GM12878 (cell line): ENCODE data around the gene SERPINE1. TPM values are rescaled to one million over a fixed set of nuclear protein-coding genes. Genes with fewer than 3 reads are reported as not detected.
A peak's percentile ranks its signal among the peaks of the same experiment; 100 is the strongest.

ENCODE experiments used
- ATAC-seq: fragments of 200-7000 bp; cut with Tn5 transposase; 3 replicates; pipeline ENCODE4 v1.9.1; 2020; ENCODE audit warnings: mild to moderate bottlenecking, moderate library complexity
- BruUV-seq: library from RNA; stranded (reverse); fragments of 400-500 nt; replicated peaks from 2 replicates; lab custom pipeline; 2021; lab: Mats Ljungman, UMichigan
- CTCF ChIA-PET: fragments of 300-600 bp; sonication (Branson Sonifier 250); formaldehyde crosslinking; extraction: SDS; loops from one replicate; lab custom pipeline; 2021; ENCODE audit warnings: inconsistent platforms; lab: Yijun Ruan, JAX
- POLR2A ChIA-PET: fragments of 350-600 bp; formaldehyde crosslinking; extraction: SDS; loops from one replicate; lab custom pipeline; 2021; ENCODE audit warnings: inconsistent platforms; lab: Charles Lee
- RAD21 ChIA-PET: fragments of 300-600 bp; sonication (Branson Sonifier 250); formaldehyde crosslinking; loops from one replicate; lab custom pipeline; 2023; ENCODE audit warnings: antibody characterized with exemption; ENCODE audit not compliant: unreplicated experiment; lab: Charles Lee
- SMC1A ChIA-PET: fragments of 300-600 bp; sonication (Branson Sonifier 250); formaldehyde crosslinking; loops from one replicate; lab custom pipeline; 2023; ENCODE audit not compliant: unreplicated experiment, uncharacterized antibody; lab: Charles Lee
- DNase-seq: peaks from one replicate; pipeline ENCODE4 v3.0.0-alpha.2; 2011; ENCODE audit warnings: low read depth, low spot score
- FAIRE-seq: peaks from 3 replicates; lab custom pipeline; 2011; peaks lifted over from hg19 to GRCh38; lab: Jason Lieb, UNC
- H2AFZ ChIP-seq: 2 replicates; pipeline ENCODE4 v1.6.0; 2011; ENCODE audit warnings: low read depth, low read length, control low read depth; ENCODE audit not compliant: control insufficient read depth
- H3K27ac ChIP-seq: 2 replicates; pipeline ENCODE4 v1.5.1; 2011; ENCODE audit warnings: control low read depth; ENCODE audit not compliant: control insufficient read depth, insufficient read depth
- H3K27me3 ChIP-seq, 2 experiments: replicated peaks in 1 of 2; 2 replicates each; pipeline versions ENCODE4 v1.6.0 to v1.6.1; 2011; ENCODE audit warnings: low read length in 1 of 2; ENCODE audit not compliant: control insufficient read depth in 2 of 2, insufficient read depth in 2 of 2
- H3K36me3 ChIP-seq, 2 experiments: 2 replicates each; pipeline ENCODE4 v1.5.1; 2011; ENCODE audit warnings: low read length in 1 of 2; ENCODE audit not compliant: control insufficient read depth in 2 of 2, insufficient read depth in 2 of 2
- H3K4me1 ChIP-seq: 2 replicates; pipeline ENCODE4 v1.6.1; 2011; ENCODE audit warnings: mild to moderate bottlenecking, low read length, moderate library complexity, mixed read lengths; ENCODE audit not compliant: control insufficient read depth, insufficient read depth
- H3K4me2 ChIP-seq: 2 replicates; pipeline ENCODE4 v1.6.0; 2011; ENCODE audit warnings: control low read depth; ENCODE audit not compliant: control insufficient read depth, insufficient read depth
- H3K4me3 ChIP-seq: fragments of 200-600 bp; sonication (generic); 2 replicates; pipeline ENCODE4 v1.5.1; 2016
- H3K79me2 ChIP-seq: 2 replicates; pipeline ENCODE4 v1.6.0; 2011; ENCODE audit warnings: low read length; ENCODE audit not compliant: control insufficient read depth, insufficient read depth
- H3K9ac ChIP-seq: 2 replicates; pipeline ENCODE4 v1.8.0; 2011; ENCODE audit warnings: low read length, control low read depth, mixed read lengths; ENCODE audit not compliant: control insufficient read depth, insufficient read depth
- H3K9me3 ChIP-seq: replicated peaks from 3 replicates; pipeline ENCODE4 v1.5.1; 2011; ENCODE audit warnings: mild to moderate bottlenecking, low read length; ENCODE audit not compliant: control insufficient read depth, insufficient read depth
- H4K20me1 ChIP-seq: 2 replicates; pipeline ENCODE4 v1.6.0; 2011; ENCODE audit not compliant: control insufficient read depth, insufficient read depth
- ATF3 ChIP-seq: IDR thresholded peaks from 2 replicates; pipeline ENCODE4 v1.6.1; 2011; ENCODE audit warnings: low read depth, mild to moderate bottlenecking, low read length, moderate library complexity, borderline replicate concordance; ENCODE audit errors: extremely low read depth
- BCL11A ChIP-seq: IDR thresholded peaks from 2 replicates; pipeline ENCODE4 v1.6.1; 2011; ENCODE audit warnings: low read depth, low read length
- BMI1 ChIP-seq: fragments of 450-650 bp; IDR thresholded peaks from 2 replicates; pipeline ENCODE4 v1.6.1; 2016; ENCODE audit warnings: mild to moderate bottlenecking, moderate library complexity, borderline replicate concordance
- DPF2 ChIP-seq: fragments of 450-650 bp; IDR thresholded peaks from 2 replicates; pipeline ENCODE4 v1.6.1; 2017; ENCODE audit warnings: mild to moderate bottlenecking
- EED ChIP-seq: sonication (generic); IDR thresholded peaks from 2 replicates; pipeline ENCODE4 v1.6.1; 2016; ENCODE audit warnings: antibody characterized with exemption, low read depth
- IKZF1 ChIP-seq: fragments of 450-650 bp; conservative IDR thresholded peaks from 2 replicates; pipeline ENCODE4 v1.6.1; 2017; ENCODE audit warnings: antibody characterized with exemption, mild to moderate bottlenecking
- MYB ChIP-seq: fragments of 150-350 bp; IDR thresholded peaks from 2 replicates; pipeline ENCODE4 v1.6.1; 2014; ENCODE audit warnings: mild to moderate bottlenecking, low read depth, low read length, borderline replicate concordance
- MYC ChIP-seq: IDR thresholded peaks from 2 replicates; pipeline ENCODE4 v1.6.1; 2011; ENCODE audit warnings: mild to moderate bottlenecking, low read length, moderate library complexity, inconsistent platforms; ENCODE audit not compliant: insufficient read depth, insufficient replicate concordance, insufficient read length, severe bottlenecking
- NFXL1 ChIP-seq: fragments of 450-650 bp; IDR thresholded peaks from 2 replicates; pipeline ENCODE4 v1.6.1; 2017; ENCODE audit warnings: antibody characterized with exemption, mild to moderate bottlenecking, borderline replicate concordance
- NR2C2 ChIP-seq: IDR thresholded peaks from 2 replicates; pipeline ENCODE4 v1.6.1; 2011; ENCODE audit warnings: borderline replicate concordance, low read depth; ENCODE audit not compliant: control insufficient read depth, insufficient read length
- POLR2A ChIP-seq: IDR thresholded peaks from 2 replicates; pipeline ENCODE4 v1.6.1; 2011; ENCODE audit warnings: low read depth, mild to moderate bottlenecking, low read length
- SIX5 ChIP-seq: IDR thresholded peaks from 2 replicates; pipeline ENCODE4 v1.6.1; 2011; ENCODE audit warnings: mild to moderate bottlenecking, low read depth, low read length, moderate library complexity; ENCODE audit not compliant: severe bottlenecking
- WRNIP1 ChIP-seq: IDR thresholded peaks from 2 replicates; pipeline ENCODE4 v1.6.1; 2011; ENCODE audit warnings: low read depth, low read length, improper control_type of control experiment, borderline replicate concordance
- ZBED1 ChIP-seq: IDR thresholded peaks from 2 replicates; pipeline ENCODE4 v1.6.1; 2016; ENCODE audit warnings: borderline replicate concordance
- ZBTB33 ChIP-seq: fragments of 450-650 bp; IDR thresholded peaks from 2 replicates; pipeline ENCODE4 v1.6.1; 2017; ENCODE audit warnings: mild to moderate bottlenecking
- ZNF217 ChIP-seq: fragments of 450-650 bp; IDR thresholded peaks from 2 replicates; pipeline ENCODE4 v1.6.1; 2017; ENCODE audit warnings: antibody characterized with exemption, mild to moderate bottlenecking
- WGBS: methylation state at CpG from one replicate; pipeline ENCODE4 v1.1.6; 2016; ENCODE audit warnings: low lambda C conversion rate; ENCODE audit not compliant: insufficient replicate concordance, insufficient coverage; ENCODE audit errors: missing lambda C conversion rate; 5-methylcytosine and 5-hydroxymethylcytosine counted together
- in situ Hi-C: fragments of 300-500 bp; cut with MboI; formaldehyde crosslinking; loops from 9 replicates; pipeline ENCODE4 v1.14.3; 2018; ENCODE audit warnings: mixed read lengths
- intact Hi-C: fragments of 100-400 bp; cut with micrococcal nuclease; formaldehyde crosslinking; loops from one replicate; pipeline ENCODE4 v1.14.2; 2022; ENCODE audit not compliant: unreplicated experiment
- polyA plus RNA-seq, 11 experiments: library from polyadenylated mRNA; depleted of rRNA in 4 of 11; unstranded in 6 of 11; stranded (reverse) in 5 of 11; fragments of >200 nt; fragmentation: Nextera tagmentation in 4 of 11; fragmentation: Illumina TruSeq in 1 of 11; extraction: Ambion mirVana in 4 of 11; extraction: Trizol in 1 of 11; gene quantifications; 1 replicate in 1 of 11; 2 replicates in 10 of 11; pipeline versions ENCODE4 v1.2.1 to v1.2.3, GENCODE V29; 2011 to 2016; ENCODE audit warnings: inconsistent platforms in 2 of 11, missing spikeins in 2 of 11, low read depth in 1 of 11
- total RNA-seq, 4 experiments: library from RNA; depleted of rRNA in 3 of 4; stranded (reverse); fragments of >200 nt in 3 of 4; fragmentation: Illumina TruSeq in 1 of 4; extraction: Trizol in 1 of 4; gene quantifications; 2 replicates each; pipeline versions ENCODE4 v1.2.1 to v1.2.3, GENCODE V29; 2013 to 2021
- TF ChIP-seq, protein P1 (sequence below): IDR thresholded peaks from 2 replicates; pipeline ENCODE4 v1.6.1; 2012; ENCODE audit warnings: low read length, inconsistent platforms

The SERPINE1 gene
- total and polyA plus RNA-seq, 10 of the 15 experiments (the other 5 are each of a cell fraction or from before 2014, with no cell fraction given) = 0.20 to 2.4 (median 0.44) TPM

GRCh38 chr7:101085162-101085964, 41.5 kb upstream of the SERPINE1 start, which contains the start of gene TRIM56:
Gene TRIM56 (plus strand): TSS chr7:101085481. CDS start chr7:101087313, 1,832 bp downstream.
- Histone ChIP-seq H3K9ac (peak within 1 kb of the TSS; percentile 100), H3K4me1 (peaks cover 14% of the 10 kb centered on the region), H4K20me1 (no peaks in the 10 kb centered on the region), H3K27me3 (no peaks in the 10 kb centered on the region), H3K4me3 (peak within 1 kb of the TSS; percentile 96), H2AFZ (peak within 1 kb of the TSS; percentile 84), H3K4me2 (peak within 1 kb of the TSS; percentile 86), H3K79me2 (peaks cover 34% of the 10 kb centered on the region), H3K27ac (peak within 1 kb of the TSS; percentile 100), H3K36me3 (peaks cover 7 to 11% of the 10 kb centered on the region in 2 experiments; a peak in 3 of 4 replicates), H3K9me3 (no peaks in the 10 kb centered on the region)
- 0% methylated on average over 25 of the region's 26 CpGs for WGBS
- peak; percentile 49 for DNase-seq
- ChIA-PET POLR2A (interaction anchor here (0.6 to 3.5 kb wide), 9 partner anchors 9 to 641 kb away, joined by 3 to 18 read pairs (median 4); partner anchors contain the start of genes PLOD3 and ZNHIT1), RAD21 (interaction anchor here (0.6 to 2.5 kb wide), 15 partner anchors 9 to 1214 kb away, joined by 3 to 15 read pairs (median 4); partner anchors contain the start of genes SERPINE1 and UFSP1), SMC1A (interaction anchor here (0.8 to 1.7 kb wide), 10 partner anchors 11 to 233 kb away, joined by 3 to 9 read pairs (median 4); partner anchors contain the start of gene SLC12A9), CTCF (interaction anchor here (0.6 to 3.1 kb wide), 15 partner anchors 8 to 237 kb away, joined by 3 to 12 read pairs (median 4); partner anchors contain the start of genes FIS1, SERPINE1 and UFSP1)
- peak; percentile 86 for FAIRE-seq
- peak; percentile 97 for ATAC-seq
- intact Hi-C loops = loop anchor here (5.0 kb wide), 2 partner anchors 37 to 52 kb away; no protein-coding TSS in a partner anchor
- BruUV-seq = TSS peak; percentile 55
- in situ Hi-C loops = no loop called here
- TF ChIP-seq NFXL1 (no peak), WRNIP1 (no peak), NR2C2 (no peak), SIX5 (no peak), BCL11A (no peak), DPF2 (peak; percentile 1; the same call in 1 of the 2 replicates), ZNF217 (no peak), ZBED1 (no peak), MYC (no peak), IKZF1 (peak; percentile 62), ZBTB33 (no peak), EED (peak; percentile 46; the same call in 1 of the 2 replicates), POLR2A (peak; percentile 85), BMI1 (no peak), MYB (no peak), ATF3 (no peak)
- TF ChIP-seq, protein P1, sequence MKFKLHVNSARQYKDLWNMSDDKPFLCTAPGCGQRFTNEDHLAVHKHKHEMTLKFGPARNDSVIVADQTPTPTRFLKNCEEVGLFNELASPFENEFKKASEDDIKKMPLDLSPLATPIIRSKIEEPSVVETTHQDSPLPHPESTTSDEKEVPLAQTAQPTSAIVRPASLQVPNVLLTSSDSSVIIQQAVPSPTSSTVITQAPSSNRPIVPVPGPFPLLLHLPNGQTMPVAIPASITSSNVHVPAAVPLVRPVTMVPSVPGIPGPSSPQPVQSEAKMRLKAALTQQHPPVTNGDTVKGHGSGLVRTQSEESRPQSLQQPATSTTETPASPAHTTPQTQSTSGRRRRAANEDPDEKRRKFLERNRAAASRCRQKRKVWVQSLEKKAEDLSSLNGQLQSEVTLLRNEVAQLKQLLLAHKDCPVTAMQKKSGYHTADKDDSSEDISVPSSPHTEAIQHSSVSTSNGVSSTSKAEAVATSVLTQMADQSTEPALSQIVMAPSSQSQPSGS = no peak
